HepG2 (cell line): Measurements from ENCODE around the gene TMEM221. TPM values are rescaled to one million over a fixed set of nuclear protein-coding genes. Genes with fewer than 3 reads are reported as not detected.

ENCODE experiments used
- HMG20B ChIP-seq: conservative IDR thresholded peaks from 2 replicates; pipeline ENCODE4 v1.6.1; 2016; ENCODE audit warnings: missing genetic modification reagents, missing compliant biosample characterization
- IKZF4 ChIP-seq: sonication (generic); formaldehyde crosslinking; IDR thresholded peaks from 2 replicates; pipeline ENCODE4 v1.5.1; 2020; ENCODE audit warnings: borderline replicate concordance, mild to moderate bottlenecking, low read depth, missing genetic modification reagents; ENCODE audit errors: not compliant biosample characterization
- KDM3A ChIP-seq: IDR thresholded peaks from 2 replicates; pipeline ENCODE4 v1.6.1; 2018; ENCODE audit warnings: low read depth, missing compliant biosample characterization
- NCOA2 ChIP-seq: sonication (generic); formaldehyde crosslinking; IDR thresholded peaks from 2 replicates; pipeline ENCODE4 v1.8.0; 2022; ENCODE audit warnings: inconsistent platforms
- NR2F1 ChIP-seq, 2 experiments: fragments of 450-650 bp in 1 of 2; formaldehyde crosslinking in 1 of 2; IDR thresholded peaks; 2 replicates each; pipeline versions ENCODE4 v1.5.0 to v1.6.1; 2016 to 2020; ENCODE audit warnings: mild to moderate bottlenecking in 1 of 2, missing compliant biosample characterization in 1 of 2, missing genetic modification reagents in 1 of 2, moderate library complexity in 1 of 2
- PHF5A ChIP-seq: IDR thresholded peaks from one replicate; pipeline ENCODE4 v1.6.1; 2018; ENCODE audit warnings: low read depth, missing genetic modification reagents; ENCODE audit not compliant: unreplicated experiment
- REL ChIP-seq: sonication (generic); formaldehyde crosslinking; conservative IDR thresholded peaks from 2 replicates; pipeline ENCODE4 v1.8.0; 2022; ENCODE audit warnings: mild to moderate bottlenecking, missing genetic modification reagents, moderate library complexity
- RORA ChIP-seq: sonication (generic); formaldehyde crosslinking; IDR thresholded peaks from 2 replicates; pipeline ENCODE4 v1.5.0; 2020; ENCODE audit warnings: mild to moderate bottlenecking, missing genetic modification reagents, moderate library complexity
- SCMH1 ChIP-seq: sonication (generic); formaldehyde crosslinking; IDR thresholded peaks from 2 replicates; pipeline ENCODE4 v1.9.0; 2021; ENCODE audit warnings: missing genetic modification reagents, mild to moderate bottlenecking, borderline replicate concordance
- SIN3A ChIP-seq: IDR thresholded peaks from 2 replicates; pipeline ENCODE4 v1.6.1; 2011; ENCODE audit warnings: low read depth, mild to moderate bottlenecking, control low read depth, low read length, borderline replicate concordance
- TAF1 ChIP-seq: sonication (generic); formaldehyde crosslinking; IDR thresholded peaks from 2 replicates; pipeline ENCODE4 v1.4.0; 2020; ENCODE audit warnings: missing genetic modification reagents
- ZFP90 ChIP-seq: sonication (generic); formaldehyde crosslinking; IDR thresholded peaks from 2 replicates; pipeline ENCODE4 v1.8.0; 2022; ENCODE audit warnings: missing genetic modification reagents, mild to moderate bottlenecking, inconsistent platforms, borderline replicate concordance
- ZFY ChIP-seq: sonication (generic); formaldehyde crosslinking; IDR thresholded peaks from 2 replicates; pipeline ENCODE4 v1.4.0; 2020; ENCODE audit warnings: missing genetic modification reagents
- ZNF180 ChIP-seq: sonication (generic); formaldehyde crosslinking; IDR thresholded peaks from 2 replicates; pipeline ENCODE4 v1.4.0; 2020; ENCODE audit warnings: low read depth, missing genetic modification reagents, borderline replicate concordance
- ZNF256 ChIP-seq: sonication (generic); formaldehyde crosslinking; conservative IDR thresholded peaks from 2 replicates; pipeline ENCODE4 v1.4.0; 2020; ENCODE audit warnings: missing genetic modification reagents
- ZNF547 ChIP-seq: sonication (generic); formaldehyde crosslinking; IDR thresholded peaks from 2 replicates; pipeline ENCODE4 v1.5.1; 2020; ENCODE audit warnings: mild to moderate bottlenecking, missing genetic modification reagents
- ZNF562 ChIP-seq: sonication (generic); formaldehyde crosslinking; IDR thresholded peaks from 2 replicates; pipeline ENCODE4 v1.8.0; 2022; ENCODE audit warnings: missing genetic modification reagents, borderline replicate concordance
- ZNF615 ChIP-seq: sonication (generic); formaldehyde crosslinking; IDR thresholded peaks from 2 replicates; pipeline ENCODE4 v1.5.0; 2020; ENCODE audit warnings: mild to moderate bottlenecking, missing genetic modification reagents, borderline replicate concordance
- ZNF674 ChIP-seq: sonication (generic); formaldehyde crosslinking; IDR thresholded peaks from 2 replicates; pipeline ENCODE4 v1.5.0; 2020; ENCODE audit warnings: low read depth, mild to moderate bottlenecking, missing genetic modification reagents
- polyA plus RNA-seq, 8 experiments: library from polyadenylated mRNA; depleted of rRNA in 3 of 8; stranded (reverse) in 7 of 8; unstranded in 1 of 8; fragments of >200 nt; fragmentation: Illumina TruSeq in 4 of 8; extraction: Trizol in 4 of 8; gene quantifications; 2 replicates each; pipeline versions ENCODE4 v1.2.1 to v1.2.3, GENCODE V29; 2011 to 2016; ENCODE audit warnings: low read depth in 4 of 8, missing spikeins in 1 of 8, mixed read lengths in 1 of 8; ENCODE audit not compliant: insufficient read depth in 1 of 8
- total RNA-seq, 5 experiments: library from RNA; depleted of rRNA; stranded (reverse); fragments of >200 nt; fragmentation: Illumina TruSeq; extraction: Trizol; gene quantifications; 2 replicates each; pipeline ENCODE4 v1.2.3, GENCODE V29; 2016; ENCODE audit warnings: low read depth in 1 of 5
- TF ChIP-seq, protein P1 (sequence below): sonication (generic); formaldehyde crosslinking; IDR thresholded peaks from 2 replicates; pipeline ENCODE4 v1.8.1; 2023; ENCODE audit warnings: mild to moderate bottlenecking, moderate library complexity, missing genetic modification reagents
- TF ChIP-seq, protein P2 (sequence below): sonication (generic); formaldehyde crosslinking; IDR thresholded peaks from 2 replicates; pipeline ENCODE4 v1.8.1; 2023; ENCODE audit warnings: mild to moderate bottlenecking, missing genetic modification reagents
- TF ChIP-seq, protein P3 (sequence below): sonication (generic); formaldehyde crosslinking; IDR thresholded peaks from 2 replicates; pipeline ENCODE4 v1.8.1; 2023; ENCODE audit warnings: mild to moderate bottlenecking, inconsistent platforms, moderate library complexity, missing genetic modification reagents, borderline replicate concordance
- TF ChIP-seq, protein P4 (sequence below): sonication (generic); formaldehyde crosslinking; IDR thresholded peaks from 2 replicates; pipeline ENCODE4 v1.5.1; 2020; ENCODE audit warnings: mild to moderate bottlenecking, missing genetic modification reagents, moderate library complexity

Gene TMEM221
- total and polyA plus RNA-seq, 2 of the 13 experiments (the other 11 are each of a cell fraction or from before 2014, with no cell fraction given), result 0.33 to 0.77 TPM

DNA sequence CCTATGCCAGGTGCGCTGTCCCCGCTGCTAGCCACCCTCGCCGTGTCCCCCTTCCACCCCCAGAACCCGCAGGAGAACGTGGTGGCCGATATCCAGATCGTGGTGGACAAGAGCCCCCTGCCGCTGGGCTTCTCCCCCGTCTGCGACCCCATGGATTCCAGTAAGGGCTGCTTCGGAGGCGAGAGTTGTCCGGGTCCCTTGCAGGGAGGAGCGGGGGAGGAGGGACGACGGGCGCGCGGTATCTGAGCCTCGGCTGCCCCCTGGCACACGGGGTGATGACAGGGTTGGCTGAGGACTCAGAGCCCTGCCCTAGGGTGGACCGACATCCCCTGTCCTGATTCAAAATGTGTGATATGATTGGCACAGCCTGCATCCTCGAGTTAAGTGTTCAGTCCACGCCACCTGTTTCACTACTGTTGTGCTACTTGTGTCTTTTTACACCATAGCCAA lies 28.0 kb downstream of the TMEM221 start (continued):
- TF ChIP-seq, protein P1, sequence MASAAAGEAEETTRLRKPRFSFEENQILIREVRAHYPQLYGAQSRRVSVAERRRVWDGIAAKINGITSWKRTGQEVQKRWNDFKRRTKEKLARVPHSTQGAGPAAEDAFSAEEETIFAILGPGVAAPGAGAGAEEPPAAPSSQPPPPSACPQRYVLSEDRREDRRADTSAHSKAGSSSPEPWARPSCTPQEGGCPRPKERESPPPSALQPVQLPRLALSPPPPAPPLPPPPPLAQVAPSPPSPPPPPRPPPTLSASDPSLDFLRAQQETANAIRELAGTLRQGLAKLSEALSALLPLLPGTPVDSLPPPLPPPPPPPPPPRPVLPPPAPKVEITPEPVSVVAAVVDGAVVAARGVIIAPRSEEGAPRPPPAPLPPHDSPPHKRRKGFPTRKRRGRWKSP (CRISPR knock-in tag), result no peak
- TF ChIP-seq ZNF562, result no peak
- no peak for TF ChIP-seq ZNF547 (CRISPR knock-in tag)
- TF ChIP-seq KDM3A (CRISPR knock-in tag), result no peak
- TF ChIP-seq TAF1, result no peak
- TF ChIP-seq HMG20B (CRISPR knock-in tag), result no peak
- TF ChIP-seq, protein P2, sequence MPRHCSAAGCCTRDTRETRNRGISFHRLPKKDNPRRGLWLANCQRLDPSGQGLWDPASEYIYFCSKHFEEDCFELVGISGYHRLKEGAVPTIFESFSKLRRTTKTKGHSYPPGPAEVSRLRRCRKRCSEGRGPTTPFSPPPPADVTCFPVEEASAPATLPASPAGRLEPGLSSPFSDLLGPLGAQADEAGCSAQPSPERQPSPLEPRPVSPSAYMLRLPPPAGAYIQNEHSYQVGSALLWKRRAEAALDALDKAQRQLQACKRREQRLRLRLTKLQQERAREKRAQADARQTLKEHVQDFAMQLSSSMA, result peak; percentile 77; the same call in 1 of the 2 replicates
- no peak for TF ChIP-seq ZNF180 (CRISPR knock-in tag)
- no peak for TF ChIP-seq ZNF674 (CRISPR knock-in tag)
- no peak for TF ChIP-seq PHF5A (CRISPR knock-in tag)
- TF ChIP-seq, protein P3, sequence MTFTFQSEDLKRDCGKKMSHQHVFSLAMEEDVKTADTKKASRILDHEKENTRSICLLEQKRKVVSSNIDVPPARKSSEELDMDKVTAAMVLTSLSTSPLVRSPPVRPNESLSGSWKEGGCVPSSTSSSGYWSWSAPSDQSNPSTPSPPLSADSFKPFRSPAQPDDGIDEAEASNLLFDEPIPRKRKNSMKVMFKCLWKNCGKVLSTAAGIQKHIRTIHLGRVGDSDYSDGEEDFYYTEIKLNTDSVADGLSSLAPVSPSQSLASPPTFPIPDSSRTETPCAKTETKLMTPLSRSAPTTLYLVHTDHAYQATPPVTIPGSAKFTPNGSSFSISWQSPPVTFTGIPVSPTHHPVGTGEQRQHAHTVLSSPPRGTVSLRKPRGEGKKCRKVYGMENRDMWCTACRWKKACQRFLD (CRISPR knock-in tag), result no peak
- no peak for TF ChIP-seq REL (CRISPR knock-in tag)
- no peak for TF ChIP-seq ZFP90 (CRISPR knock-in tag)
- TF ChIP-seq, protein P4, sequence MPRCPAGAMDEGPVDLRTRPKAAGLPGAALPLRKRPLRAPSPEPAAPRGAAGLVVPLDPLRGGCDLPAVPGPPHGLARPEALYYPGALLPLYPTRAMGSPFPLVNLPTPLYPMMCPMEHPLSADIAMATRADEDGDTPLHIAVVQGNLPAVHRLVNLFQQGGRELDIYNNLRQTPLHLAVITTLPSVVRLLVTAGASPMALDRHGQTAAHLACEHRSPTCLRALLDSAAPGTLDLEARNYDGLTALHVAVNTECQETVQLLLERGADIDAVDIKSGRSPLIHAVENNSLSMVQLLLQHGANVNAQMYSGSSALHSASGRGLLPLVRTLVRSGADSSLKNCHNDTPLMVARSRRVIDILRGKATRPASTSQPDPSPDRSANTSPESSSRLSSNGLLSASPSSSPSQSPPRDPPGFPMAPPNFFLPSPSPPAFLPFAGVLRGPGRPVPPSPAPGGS (CRISPR knock-in tag), result no peak; the same call in 1 of the 2 replicates
- TF ChIP-seq ZNF615 (CRISPR knock-in tag), result no peak
- TF ChIP-seq ZFY (CRISPR knock-in tag), result no peak
- TF ChIP-seq NR2F1 (CRISPR knock-in tag; IDR thresholded peaks at IDR 0.05), result no peak
- TF ChIP-seq IKZF4 (CRISPR knock-in tag), result no peak
- no peak for TF ChIP-seq RORA
- TF ChIP-seq SCMH1 (CRISPR knock-in tag), result no peak
- TF ChIP-seq NCOA2 (CRISPR knock-in tag), result no peak
- no peak for TF ChIP-seq SIN3A
- TF ChIP-seq ZNF256 (CRISPR knock-in tag), result no peak
